K562 (cell line): ENCODE measurements around the gene ECM1. TPM values are rescaled to one million over a fixed set of nuclear protein-coding genes. Genes with fewer than 3 reads are reported as not detected.

ENCODE experiments used
- CHAMP1 ChIP-seq: fragments of 450-650 bp; IDR thresholded peaks from 2 replicates; pipeline ENCODE4 v1.6.1; 2016; ENCODE audit warnings: mild to moderate bottlenecking
- CREM ChIP-seq: IDR thresholded peaks from 2 replicates; pipeline ENCODE4 v1.6.1; 2014; ENCODE audit warnings: antibody characterized with exemption, low read depth
- DACH1 ChIP-seq: fragments of 450-650 bp; IDR thresholded peaks from 2 replicates; pipeline ENCODE4 v1.6.1; 2018; ENCODE audit not compliant: partially characterized antibody
- EHMT2 ChIP-seq: fragments of 450-650 bp; IDR thresholded peaks from 2 replicates; pipeline ENCODE4 v1.6.1; 2018; ENCODE audit warnings: antibody characterized with exemption
- FOXJ3 ChIP-seq: sonication (generic); formaldehyde crosslinking; IDR thresholded peaks from 2 replicates; pipeline ENCODE4 v1.4.0; 2020; ENCODE audit warnings: mild to moderate bottlenecking, missing genetic modification reagents
- FOXO4 ChIP-seq: fragments of 450-650 bp; formaldehyde crosslinking; IDR thresholded peaks from 2 replicates; pipeline ENCODE4 v1.4.0; 2020; ENCODE audit warnings: mild to moderate bottlenecking, moderate library complexity
- FOXP1 ChIP-seq: sonication (generic); formaldehyde crosslinking; IDR thresholded peaks from 2 replicates; pipeline ENCODE4 v1.8.0; 2022; ENCODE audit warnings: mild to moderate bottlenecking, missing genetic modification reagents
- HOXB6 ChIP-seq: fragments of 250-450 bp; sonication (Bioruptor Pico); IDR thresholded peaks from 2 replicates; pipeline ENCODE4 v1.5.1; 2022; ENCODE audit warnings: mild to moderate bottlenecking, borderline replicate concordance
- ID3 ChIP-seq, 2 experiments: fragments of 250-450 bp in 1 of 2; fragments of 450-650 bp in 1 of 2; sonication (Bioruptor Pico) in 1 of 2; IDR thresholded peaks; 2 replicates each; pipeline versions ENCODE4 v1.6.1 to v1.8.0; 2016 to 2021; ENCODE audit warnings: mild to moderate bottlenecking in 2 of 2, moderate library complexity in 2 of 2, missing compliant biosample characterization in 1 of 2, missing genetic modification characterization in 1 of 2
- IRF1 ChIP-seq: sonication (generic); formaldehyde crosslinking; IDR thresholded peaks from 2 replicates; pipeline ENCODE4 v1.8.0; 2022; ENCODE audit warnings: missing genetic modification reagents, mild to moderate bottlenecking, borderline replicate concordance
- L3MBTL2 ChIP-seq: fragments of 450-650 bp; IDR thresholded peaks from 2 replicates; pipeline ENCODE4 v1.6.1; 2016; ENCODE audit warnings: mild to moderate bottlenecking, moderate library complexity
- POLR2A ChIP-seq: fragments of 450-650 bp; conservative IDR thresholded peaks from 2 replicates; pipeline ENCODE4 v1.6.1; 2016
- SMARCC2 ChIP-seq: fragments of 450-650 bp; IDR thresholded peaks from 2 replicates; pipeline ENCODE4 v1.6.1; 2017; ENCODE audit warnings: antibody characterized with exemption, moderate library complexity, mild to moderate bottlenecking, low read depth
- TBL1XR1 ChIP-seq, 2 experiments: IDR thresholded peaks; 2 replicates each; pipeline ENCODE4 v1.6.1; 2012; ENCODE audit warnings: improper control_type of control experiment in 2 of 2, low read length in 2 of 2, mild to moderate bottlenecking in 1 of 2
- YY1 ChIP-seq, 3 experiments: IDR thresholded peaks; 2 replicates each; pipeline ENCODE4 v1.6.1; 2011; ENCODE audit warnings: low read length in 2 of 3, mild to moderate bottlenecking in 2 of 3, moderate library complexity in 2 of 3, borderline replicate concordance in 1 of 3, control low read depth in 1 of 3, low read depth in 1 of 3; ENCODE audit not compliant: insufficient read depth in 3 of 3, insufficient replicate concordance in 2 of 3, control insufficient read depth in 1 of 3, insufficient read length in 1 of 3; ENCODE audit errors: extremely low read depth in 1 of 3
- ZBTB2 ChIP-seq: fragments of 450-650 bp; IDR thresholded peaks from 2 replicates; pipeline ENCODE4 v1.6.1; 2016; ENCODE audit warnings: antibody characterized with exemption
- ZBTB33 ChIP-seq: sonication (generic); formaldehyde crosslinking; IDR thresholded peaks from 2 replicates; pipeline ENCODE4 v1.8.1; 2023; ENCODE audit warnings: mild to moderate bottlenecking, missing genetic modification reagents
- ZNF384 ChIP-seq: IDR thresholded peaks from 2 replicates; pipeline ENCODE4 v1.6.1; 2012; ENCODE audit warnings: low read depth, low read length, improper control_type of control experiment
- polyA plus RNA-seq, 8 experiments: library from polyadenylated mRNA; depleted of rRNA in 4 of 8; stranded (reverse) in 5 of 8; unstranded in 3 of 8; fragments of >200 nt; fragmentation: Nextera tagmentation in 2 of 8; fragmentation: Illumina TruSeq in 1 of 8; extraction: Ambion mirVana in 2 of 8; extraction: Trizol in 1 of 8; gene quantifications; 2 replicates each; pipeline versions ENCODE4 v1.2.1 to v1.2.3, GENCODE V29; 2011 to 2014; ENCODE audit warnings: inconsistent platforms in 1 of 8, missing spikeins in 1 of 8
- total RNA-seq, 7 experiments: library from RNA; depleted of rRNA in 6 of 7; stranded (reverse); fragments of >200 nt in 6 of 7; fragmentation: Illumina TruSeq in 2 of 7; extraction: Trizol in 2 of 7; gene quantifications; 2 replicates each; pipeline versions ENCODE4 v1.2.1 to v1.2.3, GENCODE V29; 2011 to 2021; ENCODE audit warnings: low replicate concordance in 1 of 7

ECM1 gene
- total and polyA plus RNA-seq, 9 of the 15 experiments (the other 6 are each of a cell fraction or from before 2014, with no cell fraction given), result 6.6 to 52.2 (median 12.8) TPM

GRCh38 chr1:150545486-150546032 lies 37.6 kb downstream of the ECM1 start (continued):
- TF ChIP-seq CHAMP1, result peak; percentile 32; the same call in 1 of the 2 replicates
- no peak for TF ChIP-seq FOXJ3 (CRISPR knock-in tag)
- TF ChIP-seq ID3 (CRISPR knock-in tag; IDR thresholded peaks at IDR 0.05), result no peak
- peak; percentile 98 for TF ChIP-seq ID3 (tag; IDR thresholded peaks at IDR 0.05)
- peak; percentile 90 for TF ChIP-seq SMARCC2
- peak; percentile 86 to 97 for TF ChIP-seq TBL1XR1 (IDR thresholded peaks at IDR 0.05; ENCODE audit: low read length in 2 of 2)
- TF ChIP-seq HOXB6 (CRISPR knock-in tag), result no peak
- peak; percentile 75 for TF ChIP-seq CREM
- 0 out of 2 replicates have a peak, but pooled peaks have one; percentile 33 for TF ChIP-seq FOXP1
- 0 out of 2 replicates have a peak, but pooled peaks have one; percentile 52 for TF ChIP-seq L3MBTL2
- peak; percentile 84 for TF ChIP-seq ZBTB2
- peak; percentile 30 for TF ChIP-seq DACH1
- TF ChIP-seq YY1 (IDR thresholded peaks at IDR 0.05; ENCODE audit: borderline replicate concordance in 1 of 3, control insufficient read depth in 1 of 3, extremely low read depth in 1 of 3, insufficient read depth in 3 of 3, insufficient read length in 1 of 3, insufficient replicate concordance in 2 of 3, low read depth in 1 of 3, low read length in 2 of 3), result peak in 2 of 3 experiments; percentile 21 to 87
- TF ChIP-seq POLR2A, result peak; percentile 68; the same call in 1 of the 2 replicates
- TF ChIP-seq FOXO4 (CRISPR knock-in tag), result no peak
- TF ChIP-seq EHMT2, result no peak
- TF ChIP-seq ZBTB33 (CRISPR knock-in tag), result peak; percentile 41; the same call in 1 of the 2 replicates
- TF ChIP-seq IRF1 (CRISPR knock-in tag), result no peak
- peak; percentile 10; the same call in 1 of the 2 replicates for TF ChIP-seq ZNF384
